GM23338 (cell line): Measurements from ENCODE around the gene DUSP3. TPM values are rescaled to one million over a fixed set of nuclear protein-coding genes. Genes with fewer than 3 reads are reported as not detected.

Source experiments
- ATAC-seq: fragments of 200-7000 bp; cut with Tn5 transposase; 3 replicates; pipeline ENCODE4 v1.9.1; 2020
- DNase-seq: peaks from one replicate; pipeline ENCODE4 v3.0.0-alpha.2; 2015; ENCODE audit warnings: low spot score
- H2AFZ ChIP-seq: fragments of 200-600 bp; sonication (generic); 2 replicates; pipeline ENCODE4 v1.8.0; 2016; ENCODE audit warnings: antibody characterized with exemption, mild to moderate bottlenecking, moderate library complexity
- H3F3A ChIP-seq: fragments of 200-600 bp; sonication (generic); replicated peaks from 2 replicates; pipeline ENCODE4 v1.8.0; 2017; ENCODE audit warnings: antibody characterized with exemption, mixed run types, low read depth
- H3K27ac ChIP-seq: fragments of 200-600 bp; sonication (generic); 2 replicates; pipeline ENCODE4 v1.6.1; 2016; ENCODE audit warnings: low read depth
- H3K27me3 ChIP-seq: fragments of 200-600 bp; sonication (generic); 2 replicates; pipeline ENCODE4 v1.8.0; 2016; ENCODE audit warnings: mild to moderate bottlenecking, mixed run types, moderate library complexity; ENCODE audit not compliant: insufficient read depth
- H3K36me3 ChIP-seq: fragments of 200-600 bp; sonication (generic); 2 replicates; pipeline ENCODE4 v1.8.0; 2016; ENCODE audit warnings: mild to moderate bottlenecking; ENCODE audit not compliant: insufficient read depth
- H3K4me1 ChIP-seq: fragments of 200-600 bp; sonication (generic); 2 replicates; pipeline ENCODE4 v1.8.0; 2016; ENCODE audit warnings: mild to moderate bottlenecking, moderate library complexity; ENCODE audit not compliant: insufficient read depth
- H3K4me2 ChIP-seq: fragments of 200-600 bp; sonication (generic); 2 replicates; pipeline ENCODE4 v1.7.1; 2017; ENCODE audit warnings: mixed run types
- H3K4me3 ChIP-seq: fragments of 200-600 bp; sonication (generic); 2 replicates; pipeline ENCODE4 v1.6.1; 2016; ENCODE audit warnings: mixed run types
- H3K79me2 ChIP-seq: fragments of 200-600 bp; sonication (generic); replicated peaks from 2 replicates; pipeline ENCODE4 v1.8.0; 2017; ENCODE audit warnings: mild to moderate bottlenecking; ENCODE audit not compliant: insufficient read depth
- H3K9me2 ChIP-seq: fragments of 200-600 bp; sonication (generic); 2 replicates; pipeline ENCODE4 v1.8.0; 2017; ENCODE audit not compliant: insufficient read depth
- H4K20me1 ChIP-seq: fragments of 200-600 bp; sonication (generic); replicated peaks from 2 replicates; pipeline ENCODE4 v1.8.0; 2017; ENCODE audit warnings: mild to moderate bottlenecking; ENCODE audit not compliant: insufficient read depth
- H3K27ac Mint-ChIP-seq: 2 replicates; pipeline ENCODE4 v1.8.0; 2020; ENCODE audit warnings: inconsistent platforms, mild to moderate bottlenecking, moderate library complexity, mixed read lengths
- H3K27me3 Mint-ChIP-seq: 3 replicates; pipeline ENCODE4 v1.8.0; 2022; ENCODE audit warnings: low read depth, mild to moderate bottlenecking, moderate library complexity, mixed read lengths, inconsistent platforms; ENCODE audit not compliant: insufficient read depth, poor library complexity
- H3K36me3 Mint-ChIP-seq: 3 replicates; pipeline ENCODE4 v1.8.0; 2021; ENCODE audit warnings: low read depth, mild to moderate bottlenecking, inconsistent platforms, moderate library complexity, mixed read lengths
- H3K4me1 Mint-ChIP-seq: 3 replicates; pipeline ENCODE4 v1.8.0; 2020; ENCODE audit warnings: mild to moderate bottlenecking, inconsistent platforms, mixed read lengths
- H3K4me3 Mint-ChIP-seq: 3 replicates; pipeline ENCODE4 v1.8.0; 2021; ENCODE audit warnings: moderate library complexity, mild to moderate bottlenecking, inconsistent platforms, mixed read lengths
- H3K9me3 Mint-ChIP-seq: 3 replicates; pipeline ENCODE4 v1.8.0; 2020; ENCODE audit warnings: moderate library complexity, mild to moderate bottlenecking, inconsistent platforms, mixed read lengths
- CREB1 ChIP-seq: fragments of 250-450 bp; sonication (Bioruptor Pico); IDR thresholded peaks from 2 replicates; pipeline ENCODE4 v1.5.0; 2020; ENCODE audit warnings: low read depth, mild to moderate bottlenecking, moderate library complexity
- EZH2 ChIP-seq: fragments of 200-600 bp; sonication (generic); IDR thresholded peaks from one replicate; pipeline ENCODE4 v1.8.0; 2017; ENCODE audit warnings: antibody characterized with exemption, mild to moderate bottlenecking, low read depth; ENCODE audit not compliant: unreplicated experiment
- EZH2phosphoT487 ChIP-seq: fragments of 200-600 bp; sonication (generic); IDR thresholded peaks from one replicate; pipeline ENCODE4 v1.8.1; 2018; ENCODE audit warnings: antibody characterized with exemption; ENCODE audit not compliant: unreplicated experiment
- JUNB ChIP-seq: IDR thresholded peaks from one replicate; pipeline ENCODE4 v1.6.1; 2016; ENCODE audit warnings: antibody characterized with exemption; ENCODE audit not compliant: unreplicated experiment
- NANOG ChIP-seq: IDR thresholded peaks from 2 replicates; pipeline ENCODE4 v1.6.1; 2016; ENCODE audit warnings: antibody characterized with exemption, borderline replicate concordance
- POLR2AphosphoS5 ChIP-seq: IDR thresholded peaks from 2 replicates; pipeline ENCODE4 v1.6.1; 2016; ENCODE audit warnings: antibody characterized with exemption, low read depth
- STAT1 ChIP-seq: IDR thresholded peaks from one replicate; pipeline ENCODE4 v1.6.1; 2016; ENCODE audit warnings: antibody characterized with exemption; ENCODE audit not compliant: unreplicated experiment
- ZNF114 ChIP-seq: fragments of 250-450 bp; sonication (Bioruptor Pico); IDR thresholded peaks from 2 replicates; pipeline ENCODE4 v1.5.0; 2020; ENCODE audit warnings: mild to moderate bottlenecking, moderate library complexity
- ZNF331 ChIP-seq: fragments of 250-450 bp; sonication (Bioruptor Pico); IDR thresholded peaks from 2 replicates; pipeline ENCODE4 v1.5.0; 2020; ENCODE audit warnings: low read depth, mild to moderate bottlenecking, moderate library complexity
- polyA plus RNA-seq: library from polyadenylated mRNA; unstranded; fragments of >200 nt; fragmentation: Nextera tagmentation; extraction: Ambion mirVana; gene quantifications from 2 replicates; pipeline ENCODE4 v1.2.1, GENCODE V29; 2016
- total RNA-seq: library from RNA; depleted of rRNA; stranded (reverse); fragments of >200 nt; shearing (Covaris generic); gene quantifications from 2 replicates; pipeline ENCODE4 v1.2.3, GENCODE V29; 2014
- TF ChIP-seq, protein P1 (sequence below), 2 experiments: fragments of 200-600 bp in 1 of 2; sonication (generic) in 1 of 2; conservative IDR thresholded peaks; 2 replicates each; pipeline versions ENCODE4 v1.5.1 to v1.6.1; 2016 to 2017; ENCODE audit warnings: antibody characterized with exemption in 2 of 2, low read depth in 2 of 2, mild to moderate bottlenecking in 2 of 2, moderate library complexity in 1 of 2
- TF ChIP-seq, protein P2 (sequence below): IDR thresholded peaks from 2 replicates; pipeline ENCODE4 v1.6.1; 2016; ENCODE audit warnings: antibody characterized with exemption
- TF ChIP-seq, protein P3 (sequence below): fragments of 250-450 bp; sonication (Bioruptor Pico); IDR thresholded peaks from 2 replicates; pipeline ENCODE4 v1.5.0; 2020; ENCODE audit warnings: mild to moderate bottlenecking, moderate library complexity
- TF ChIP-seq, protein P4 (sequence below): IDR thresholded peaks from one replicate; pipeline ENCODE4 v1.6.1; 2018; ENCODE audit warnings: antibody characterized with exemption; ENCODE audit not compliant: unreplicated experiment

DUSP3 gene
- total and polyA plus RNA-seq, 2 experiments from 2014 or later, result 14.7 to 22.1 TPM

DNA sequence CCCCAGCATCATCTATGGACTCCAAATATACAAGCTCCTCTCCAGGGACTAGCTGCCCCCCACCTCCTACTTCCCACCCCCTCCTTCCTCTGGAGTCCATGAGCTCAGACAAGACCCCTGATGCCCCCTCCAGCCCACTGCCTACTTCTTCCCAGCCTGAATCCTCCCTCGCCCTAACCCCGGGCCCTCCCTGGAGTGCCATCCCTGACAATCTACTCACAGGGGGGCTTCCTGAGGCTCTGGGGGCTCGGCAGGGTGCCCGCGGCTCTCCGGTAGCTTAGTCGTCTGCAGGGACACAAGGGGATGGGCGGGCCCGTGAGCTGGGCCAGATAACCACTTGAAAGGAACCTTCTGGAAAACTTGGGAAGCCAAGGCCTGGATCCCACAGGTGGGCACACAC, 39.0 kb upstream of the DUSP3 start:
- H4K20me1 ChIP-seq, result no peaks in the 10 kb centered on the region
- H3K4me2 ChIP-seq, result no peak overlapping the region
- H3K27ac ChIP-seq, result no peak overlapping the region
- no peaks in the 10 kb centered on the region for H3K9me2 ChIP-seq
- no peaks in the 10 kb centered on the region for H3K27me3 ChIP-seq
- no peak overlapping the region for H2AFZ ChIP-seq
- Mint-ChIP-seq H3K4me3 (no peak overlapping the region), H3K9me3 (no peaks in the 10 kb centered on the region), H3K4me1 (peaks cover 6% of the 10 kb centered on the region), H3K27me3 (peaks cover 1% of the 10 kb centered on the region), H3K36me3 (no peaks in the 10 kb centered on the region; the same call in 2 of the 3 replicates), H3K27ac (no peak overlapping the region)
- no peaks in the 10 kb centered on the region for H3K4me1 ChIP-seq
- H3K36me3 ChIP-seq, result no peaks in the 10 kb centered on the region
- no peak for DNase-seq
- no peak overlapping the region for H3K4me3 ChIP-seq
- no peaks in the 10 kb centered on the region for H3F3A ChIP-seq
- ATAC-seq, result no peak
- TF ChIP-seq EZH2phosphoT487, result no peak
- TF ChIP-seq ZNF114 (CRISPR knock-in tag), result no peak
- TF ChIP-seq, protein P1, sequence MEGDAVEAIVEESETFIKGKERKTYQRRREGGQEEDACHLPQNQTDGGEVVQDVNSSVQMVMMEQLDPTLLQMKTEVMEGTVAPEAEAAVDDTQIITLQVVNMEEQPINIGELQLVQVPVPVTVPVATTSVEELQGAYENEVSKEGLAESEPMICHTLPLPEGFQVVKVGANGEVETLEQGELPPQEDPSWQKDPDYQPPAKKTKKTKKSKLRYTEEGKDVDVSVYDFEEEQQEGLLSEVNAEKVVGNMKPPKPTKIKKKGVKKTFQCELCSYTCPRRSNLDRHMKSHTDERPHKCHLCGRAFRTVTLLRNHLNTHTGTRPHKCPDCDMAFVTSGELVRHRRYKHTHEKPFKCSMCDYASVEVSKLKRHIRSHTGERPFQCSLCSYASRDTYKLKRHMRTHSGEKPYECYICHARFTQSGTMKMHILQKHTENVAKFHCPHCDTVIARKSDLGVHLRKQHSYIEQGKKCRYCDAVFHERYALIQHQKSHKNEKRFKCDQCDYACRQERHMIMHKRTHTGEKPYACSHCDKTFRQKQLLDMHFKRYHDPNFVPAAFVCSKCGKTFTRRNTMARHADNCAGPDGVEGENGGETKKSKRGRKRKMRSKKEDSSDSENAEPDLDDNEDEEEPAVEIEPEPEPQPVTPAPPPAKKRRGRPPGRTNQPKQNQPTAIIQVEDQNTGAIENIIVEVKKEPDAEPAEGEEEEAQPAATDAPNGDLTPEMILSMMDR (conservative IDR thresholded peaks at IDR 0.05; ENCODE audit: low read depth in 2 of 2), result no peak
- TF ChIP-seq ZNF331, result no peak
- no peak for TF ChIP-seq STAT1
- TF ChIP-seq NANOG, result no peak
- TF ChIP-seq JUNB, result no peak
- no peak for TF ChIP-seq CREB1
- TF ChIP-seq, protein P2, sequence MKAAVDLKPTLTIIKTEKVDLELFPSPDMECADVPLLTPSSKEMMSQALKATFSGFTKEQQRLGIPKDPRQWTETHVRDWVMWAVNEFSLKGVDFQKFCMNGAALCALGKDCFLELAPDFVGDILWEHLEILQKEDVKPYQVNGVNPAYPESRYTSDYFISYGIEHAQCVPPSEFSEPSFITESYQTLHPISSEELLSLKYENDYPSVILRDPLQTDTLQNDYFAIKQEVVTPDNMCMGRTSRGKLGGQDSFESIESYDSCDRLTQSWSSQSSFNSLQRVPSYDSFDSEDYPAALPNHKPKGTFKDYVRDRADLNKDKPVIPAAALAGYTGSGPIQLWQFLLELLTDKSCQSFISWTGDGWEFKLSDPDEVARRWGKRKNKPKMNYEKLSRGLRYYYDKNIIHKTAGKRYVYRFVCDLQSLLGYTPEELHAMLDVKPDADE, result no peak
- TF ChIP-seq EZH2, result no peak
- TF ChIP-seq, protein P3, sequence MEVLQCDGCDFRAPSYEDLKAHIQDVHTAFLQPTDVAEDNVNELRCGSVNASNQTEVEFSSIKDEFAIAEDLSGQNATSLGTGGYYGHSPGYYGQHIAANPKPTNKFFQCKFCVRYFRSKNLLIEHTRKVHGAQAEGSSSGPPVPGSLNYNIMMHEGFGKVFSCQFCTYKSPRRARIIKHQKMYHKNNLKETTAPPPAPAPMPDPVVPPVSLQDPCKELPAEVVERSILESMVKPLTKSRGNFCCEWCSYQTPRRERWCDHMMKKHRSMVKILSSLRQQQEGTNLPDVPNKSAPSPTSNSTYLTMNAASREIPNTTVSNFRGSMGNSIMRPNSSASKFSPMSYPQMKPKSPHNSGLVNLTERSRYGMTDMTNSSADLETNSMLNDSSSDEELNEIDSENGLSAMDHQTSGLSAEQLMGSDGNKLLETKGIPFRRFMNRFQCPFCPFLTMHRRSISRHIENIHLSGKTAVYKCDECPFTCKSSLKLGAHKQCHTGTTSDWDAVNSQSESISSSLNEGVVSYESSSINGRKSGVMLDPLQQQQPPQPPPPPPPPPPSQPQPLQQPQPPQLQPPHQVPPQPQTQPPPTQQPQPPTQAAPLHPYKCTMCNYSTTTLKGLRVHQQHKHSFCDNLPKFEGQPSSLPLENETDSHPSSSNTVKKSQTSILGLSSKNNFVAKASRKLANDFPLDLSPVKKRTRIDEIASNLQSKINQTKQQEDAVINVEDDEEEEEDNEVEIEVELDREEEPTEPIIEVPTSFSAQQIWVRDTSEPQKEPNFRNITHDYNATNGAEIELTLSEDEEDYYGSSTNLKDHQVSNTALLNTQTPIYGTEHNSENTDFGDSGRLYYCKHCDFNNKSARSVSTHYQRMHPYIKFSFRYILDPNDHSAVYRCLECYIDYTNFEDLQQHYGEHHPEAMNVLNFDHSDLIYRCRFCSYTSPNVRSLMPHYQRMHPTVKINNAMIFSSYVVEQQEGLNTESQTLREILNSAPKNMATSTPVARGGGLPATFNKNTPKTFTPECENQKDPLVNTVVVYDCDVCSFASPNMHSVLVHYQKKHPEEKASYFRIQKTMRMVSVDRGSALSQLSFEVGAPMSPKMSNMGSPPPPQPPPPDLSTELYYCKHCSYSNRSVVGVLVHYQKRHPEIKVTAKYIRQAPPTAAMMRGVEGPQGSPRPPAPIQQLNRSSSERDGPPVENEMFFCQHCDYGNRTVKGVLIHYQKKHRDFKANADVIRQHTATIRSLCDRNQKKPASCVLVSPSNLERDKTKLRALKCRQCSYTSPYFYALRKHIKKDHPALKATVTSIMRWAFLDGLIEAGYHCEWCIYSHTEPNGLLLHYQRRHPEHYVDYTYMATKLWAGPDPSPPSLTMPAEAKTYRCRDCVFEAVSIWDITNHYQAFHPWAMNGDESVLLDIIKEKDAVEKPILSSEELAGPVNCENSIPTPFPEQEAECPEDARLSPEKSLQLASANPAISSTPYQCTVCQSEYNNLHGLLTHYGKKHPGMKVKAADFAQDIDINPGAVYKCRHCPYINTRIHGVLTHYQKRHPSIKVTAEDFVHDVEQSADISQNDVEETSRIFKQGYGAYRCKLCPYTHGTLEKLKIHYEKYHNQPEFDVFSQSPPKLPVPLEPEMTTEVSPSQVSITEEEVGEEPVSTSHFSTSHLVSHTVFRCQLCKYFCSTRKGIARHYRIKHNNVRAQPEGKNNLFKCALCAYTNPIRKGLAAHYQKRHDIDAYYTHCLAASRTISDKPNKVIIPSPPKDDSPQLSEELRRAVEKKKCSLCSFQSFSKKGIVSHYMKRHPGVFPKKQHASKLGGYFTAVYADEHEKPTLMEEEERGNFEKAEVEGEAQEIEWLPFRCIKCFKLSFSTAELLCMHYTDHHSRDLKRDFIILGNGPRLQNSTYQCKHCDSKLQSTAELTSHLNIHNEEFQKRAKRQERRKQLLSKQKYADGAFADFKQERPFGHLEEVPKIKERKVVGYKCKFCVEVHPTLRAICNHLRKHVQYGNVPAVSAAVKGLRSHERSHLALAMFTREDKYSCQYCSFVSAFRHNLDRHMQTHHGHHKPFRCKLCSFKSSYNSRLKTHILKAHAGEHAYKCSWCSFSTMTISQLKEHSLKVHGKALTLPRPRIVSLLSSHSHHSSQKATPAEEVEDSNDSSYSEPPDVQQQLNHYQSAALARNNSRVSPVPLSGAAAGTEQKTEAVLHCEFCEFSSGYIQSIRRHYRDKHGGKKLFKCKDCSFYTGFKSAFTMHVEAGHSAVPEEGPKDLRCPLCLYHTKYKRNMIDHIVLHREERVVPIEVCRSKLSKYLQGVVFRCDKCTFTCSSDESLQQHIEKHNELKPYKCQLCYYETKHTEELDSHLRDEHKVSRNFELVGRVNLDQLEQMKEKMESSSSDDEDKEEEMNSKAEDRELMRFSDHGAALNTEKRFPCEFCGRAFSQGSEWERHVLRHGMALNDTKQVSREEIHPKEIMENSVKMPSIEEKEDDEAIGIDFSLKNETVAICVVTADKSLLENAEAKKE, result no peak
- TF ChIP-seq POLR2AphosphoS5, result no peak
- TF ChIP-seq, protein P4, sequence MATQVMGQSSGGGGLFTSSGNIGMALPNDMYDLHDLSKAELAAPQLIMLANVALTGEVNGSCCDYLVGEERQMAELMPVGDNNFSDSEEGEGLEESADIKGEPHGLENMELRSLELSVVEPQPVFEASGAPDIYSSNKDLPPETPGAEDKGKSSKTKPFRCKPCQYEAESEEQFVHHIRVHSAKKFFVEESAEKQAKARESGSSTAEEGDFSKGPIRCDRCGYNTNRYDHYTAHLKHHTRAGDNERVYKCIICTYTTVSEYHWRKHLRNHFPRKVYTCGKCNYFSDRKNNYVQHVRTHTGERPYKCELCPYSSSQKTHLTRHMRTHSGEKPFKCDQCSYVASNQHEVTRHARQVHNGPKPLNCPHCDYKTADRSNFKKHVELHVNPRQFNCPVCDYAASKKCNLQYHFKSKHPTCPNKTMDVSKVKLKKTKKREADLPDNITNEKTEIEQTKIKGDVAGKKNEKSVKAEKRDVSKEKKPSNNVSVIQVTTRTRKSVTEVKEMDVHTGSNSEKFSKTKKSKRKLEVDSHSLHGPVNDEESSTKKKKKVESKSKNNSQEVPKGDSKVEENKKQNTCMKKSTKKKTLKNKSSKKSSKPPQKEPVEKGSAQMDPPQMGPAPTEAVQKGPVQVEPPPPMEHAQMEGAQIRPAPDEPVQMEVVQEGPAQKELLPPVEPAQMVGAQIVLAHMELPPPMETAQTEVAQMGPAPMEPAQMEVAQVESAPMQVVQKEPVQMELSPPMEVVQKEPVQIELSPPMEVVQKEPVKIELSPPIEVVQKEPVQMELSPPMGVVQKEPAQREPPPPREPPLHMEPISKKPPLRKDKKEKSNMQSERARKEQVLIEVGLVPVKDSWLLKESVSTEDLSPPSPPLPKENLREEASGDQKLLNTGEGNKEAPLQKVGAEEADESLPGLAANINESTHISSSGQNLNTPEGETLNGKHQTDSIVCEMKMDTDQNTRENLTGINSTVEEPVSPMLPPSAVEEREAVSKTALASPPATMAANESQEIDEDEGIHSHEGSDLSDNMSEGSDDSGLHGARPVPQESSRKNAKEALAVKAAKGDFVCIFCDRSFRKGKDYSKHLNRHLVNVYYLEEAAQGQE, result no peak
- H3K79me2 ChIP-seq, result no peaks in the 10 kb centered on the region
